Activated naive CD8-positive, alpha-beta T cell treated with anti-CD3 and anti-CD28 coated beads, Interleukin-2, amount 10 ng/mL, durations not matched to agents 7 days and 5 days (primary cell): ENCODE data around the gene TLR4. TPM values are rescaled to one million over a fixed set of nuclear protein-coding genes. Genes with fewer than 3 reads are reported as not detected.

Experiments
- ATAC-seq: fragments of 150-1000 bp; cut with Tn5 transposase; one replicate; pipeline ENCODE4 v1.10.0; 2021; ENCODE audit warnings: low read depth, moderate library complexity
- POLR2A ChIA-PET: fragments of 350-600 bp; sonication (Branson Sonifier 250); formaldehyde crosslinking; loops from one replicate; lab custom pipeline; 2021; ENCODE audit warnings: antibody characterized with exemption; lab: Charles Lee
- DNase-seq: peaks from one replicate; pipeline ENCODE4 v3.0.0; 2021
- H3K27ac Mint-ChIP-seq: one replicate; pipeline ENCODE4 v1.8.0; 2022; ENCODE audit warnings: mild to moderate bottlenecking, mixed read lengths
- H3K27me3 Mint-ChIP-seq: one replicate; pipeline ENCODE4 v1.8.0; 2022; ENCODE audit warnings: mild to moderate bottlenecking, moderate library complexity, mixed read lengths
- H3K36me3 Mint-ChIP-seq: one replicate; pipeline ENCODE4 v1.8.0; 2021; ENCODE audit warnings: mild to moderate bottlenecking, mixed read lengths
- H3K4me1 Mint-ChIP-seq: one replicate; pipeline ENCODE4 v1.8.0; 2021; ENCODE audit warnings: mixed read lengths
- H3K4me3 Mint-ChIP-seq: one replicate; pipeline ENCODE4 v1.8.0; 2022; ENCODE audit warnings: mild to moderate bottlenecking, moderate library complexity, mixed read lengths
- H3K9me3 Mint-ChIP-seq: one replicate; pipeline ENCODE4 v1.8.0; 2021; ENCODE audit warnings: mixed read lengths
- total RNA-seq, 2 experiments: library from RNA; stranded (reverse); gene quantifications; one replicate each; pipeline ENCODE4 v1.2.3, GENCODE V29; 2021

Gene TLR4
- total RNA-seq, result 1 to 10 TPM in 1 of 2 experiments, under 1 TPM in 1; 0.72 to 1.4 TPM

DNA sequence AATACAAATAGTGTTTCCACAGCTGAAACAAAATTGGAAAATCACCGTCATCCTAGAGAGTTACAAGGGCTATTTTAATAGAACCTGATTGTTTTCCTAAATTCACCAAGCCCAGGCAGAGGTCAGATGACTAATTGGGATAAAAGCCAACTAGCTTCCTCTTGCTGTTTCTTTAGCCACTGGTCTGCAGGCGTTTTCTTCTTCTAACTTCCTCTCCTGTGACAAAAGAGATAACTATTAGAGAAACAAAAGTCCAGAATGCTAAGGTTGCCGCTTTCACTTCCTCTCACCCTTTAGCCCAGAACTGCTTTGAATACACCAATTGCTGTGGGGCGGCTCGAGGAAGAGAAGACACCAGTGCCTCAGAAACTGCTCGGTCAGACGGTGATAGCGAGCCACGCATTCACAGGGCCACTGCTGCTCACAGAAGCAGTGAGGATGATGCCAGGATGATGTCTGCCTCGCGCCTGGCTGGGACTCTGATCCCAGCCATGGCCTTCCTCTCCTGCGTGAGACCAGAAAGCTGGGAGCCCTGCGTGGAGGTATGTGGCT lies at the start of gene TLR4:
TSS of gene TLR4 (plus strand) at position 380 of the 552 bp plus-strand sequence. CDS start at position 450, 70 bp downstream.
- POLR2A ChIA-PET, result no interaction called here
- Mint-ChIP-seq H3K36me3 (no peaks in the 10 kb centered on the region), H3K27ac (no peak within 1 kb of the TSS), H3K4me1 (peaks cover 5% of the 10 kb centered on the region), H3K9me3 (no peaks in the 10 kb centered on the region), H3K27me3 (peaks cover 17% of the 10 kb centered on the region), H3K4me3 (peak within 1 kb of the TSS; percentile 8)
- DNase-seq (no peak), ATAC-seq (peak; percentile 39)

DNA sequence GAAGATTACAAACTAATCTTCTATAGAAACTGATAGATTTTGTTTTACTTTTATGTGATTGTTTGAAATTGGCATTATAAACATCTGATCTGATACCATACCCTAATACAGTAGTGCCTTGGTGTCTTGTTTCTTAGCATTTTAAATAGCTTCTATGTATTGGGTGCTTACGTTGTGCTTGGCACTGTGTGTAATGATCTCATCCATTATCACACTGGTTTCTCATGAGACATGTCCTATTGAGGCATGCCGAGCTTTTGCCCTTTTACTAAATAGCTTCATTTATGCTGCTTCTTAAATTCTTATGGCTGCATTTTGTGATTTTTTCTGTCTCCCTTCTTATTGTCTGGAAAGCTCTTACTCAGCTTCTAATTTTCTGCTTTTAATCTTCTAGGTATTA lies 48.2 kb upstream of the TLR4 start:
- ATAC-seq (no peak), DNase-seq (no peak)
- H3K4me1 Mint-ChIP-seq, result no peaks in the 10 kb centered on the region
- POLR2A ChIA-PET, result no interaction called here
- H3K27me3 Mint-ChIP-seq, result peaks cover 3% of the 10 kb centered on the region
- no peak overlapping the region for H3K27ac Mint-ChIP-seq
- no peak overlapping the region for H3K4me3 Mint-ChIP-seq
- no peaks in the 10 kb centered on the region for H3K36me3 Mint-ChIP-seq
- no peaks in the 10 kb centered on the region for H3K9me3 Mint-ChIP-seq

DNA sequence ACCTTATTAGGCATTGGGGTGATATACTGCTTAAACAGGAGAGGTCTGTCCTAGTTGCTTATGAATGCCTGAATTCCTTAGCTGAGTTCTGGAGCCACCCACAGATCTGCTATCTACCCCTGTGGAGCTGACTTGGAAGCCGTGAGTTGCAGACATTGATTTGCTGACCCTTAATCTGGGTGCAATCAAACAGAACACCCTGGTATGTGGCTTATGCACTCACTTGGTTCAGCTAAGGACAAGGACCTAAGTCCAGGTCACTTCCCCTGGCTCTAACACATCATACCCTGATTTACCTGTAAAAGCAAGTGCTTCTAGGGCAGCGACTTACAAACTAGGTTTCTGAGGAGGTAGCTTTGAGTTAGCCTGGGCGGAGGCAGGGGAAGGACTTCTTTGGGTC lies 41.6 kb upstream of the TLR4 start:
- POLR2A ChIA-PET, result no interaction called here

DNA sequence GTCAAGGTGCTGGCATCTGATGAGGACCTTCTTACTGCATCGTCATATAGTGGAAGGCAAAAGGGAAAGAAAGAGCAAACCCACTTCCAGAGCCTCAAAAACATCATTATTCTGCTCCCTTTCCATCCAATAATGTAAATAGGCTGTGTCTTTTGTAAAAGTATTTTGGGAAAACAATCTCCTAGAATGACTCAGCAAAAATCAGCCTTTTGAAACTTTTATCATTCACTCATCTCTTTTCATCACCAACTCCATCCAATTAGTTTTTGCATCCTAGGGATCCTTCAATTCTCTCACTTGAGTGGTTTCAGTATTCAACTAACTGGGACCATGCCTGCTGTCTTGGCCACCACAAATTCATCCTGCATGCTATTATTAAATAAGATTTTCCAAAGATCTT lies 39.8 kb upstream of the TLR4 start:
- no peaks in the 10 kb centered on the region for H3K27me3 Mint-ChIP-seq
- no peak for ATAC-seq
- POLR2A ChIA-PET, result no interaction called here
- no peaks in the 10 kb centered on the region for H3K4me1 Mint-ChIP-seq
- H3K4me3 Mint-ChIP-seq, result no peak overlapping the region
- peaks cover 3% of the 10 kb centered on the region for H3K9me3 Mint-ChIP-seq
- H3K36me3 Mint-ChIP-seq, result no peaks in the 10 kb centered on the region
- no peak overlapping the region for H3K27ac Mint-ChIP-seq
- no peak for DNase-seq

More for the DNA sequence above, 41.6 kb upstream of the TLR4 start:
- Mint-ChIP-seq H3K9me3 (peaks cover 3% of the 10 kb centered on the region), H3K4me3 (no peak overlapping the region), H3K27me3 (no peaks in the 10 kb centered on the region), H3K27ac (no peak overlapping the region), H3K4me1 (no peaks in the 10 kb centered on the region), H3K36me3 (no peaks in the 10 kb centered on the region)
- ATAC-seq (no peak), DNase-seq (no peak)

DNA sequence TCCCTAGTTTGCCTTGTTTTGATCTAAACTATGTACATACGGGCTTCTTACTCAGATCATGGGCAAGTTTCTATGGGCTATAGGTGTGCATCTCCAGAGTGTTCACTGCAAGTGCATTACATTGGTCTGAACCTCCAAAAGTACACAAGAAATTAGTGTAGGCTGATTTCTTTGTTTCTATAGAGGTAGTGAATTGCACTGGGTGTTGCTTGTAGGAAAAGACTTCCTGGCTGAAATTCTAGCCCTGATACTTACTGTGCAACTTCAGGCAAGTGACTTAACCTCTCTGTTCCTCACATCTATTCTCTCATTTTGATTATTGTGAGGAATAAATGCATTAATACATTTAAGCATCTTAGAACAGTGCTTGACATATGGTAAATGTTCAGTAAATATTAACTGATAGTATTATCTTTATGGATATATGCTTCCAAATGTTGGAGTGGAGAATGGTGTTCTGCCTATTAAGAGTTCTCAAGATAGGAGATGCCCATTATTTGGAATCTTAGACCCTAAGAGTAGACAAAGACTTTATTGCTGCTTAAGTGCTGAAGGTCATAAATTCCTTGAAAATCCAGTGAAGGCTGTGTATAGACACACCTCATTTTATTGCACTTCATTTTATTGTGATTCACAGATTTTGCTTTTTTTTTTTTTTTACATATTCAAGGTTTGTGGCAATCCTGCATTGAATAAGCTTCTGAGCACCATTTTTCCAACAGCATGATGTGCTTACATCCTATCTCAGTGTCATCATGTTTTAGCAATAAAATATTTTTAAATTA lies 38.4 kb upstream of the TLR4 start:
- no peaks in the 10 kb centered on the region for H3K36me3 Mint-ChIP-seq
- H3K27me3 Mint-ChIP-seq, result peaks cover 2% of the 10 kb centered on the region
- H3K4me1 Mint-ChIP-seq, result no peaks in the 10 kb centered on the region
- peaks cover 3% of the 10 kb centered on the region for H3K9me3 Mint-ChIP-seq
- no peak overlapping the region for H3K4me3 Mint-ChIP-seq
- POLR2A ChIA-PET, result no interaction called here
- DNase-seq (no peak), ATAC-seq (no peak)
- no peak overlapping the region for H3K27ac Mint-ChIP-seq

DNA sequence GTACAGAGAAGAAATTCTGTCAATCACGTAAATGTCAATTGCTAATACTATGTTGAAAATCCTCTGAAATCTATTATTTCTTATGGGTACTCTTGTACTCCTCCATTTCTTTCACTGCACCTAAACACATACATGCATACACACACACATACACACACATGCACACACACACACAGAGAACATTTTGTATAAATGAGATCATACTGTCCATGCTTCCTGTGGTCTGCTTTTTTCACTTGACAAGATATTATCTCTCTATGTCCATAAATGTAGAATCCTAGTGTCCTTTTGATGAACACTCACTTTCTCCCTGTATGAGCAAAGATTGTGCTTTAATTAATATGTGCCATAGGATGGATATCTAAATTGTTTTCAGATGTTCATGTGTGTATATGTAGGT lies 32.7 kb upstream of the TLR4 start:
- DNase-seq (no peak), ATAC-seq (no peak)
- Mint-ChIP-seq H3K4me1 (no peaks in the 10 kb centered on the region), H3K27me3 (peaks cover 2% of the 10 kb centered on the region), H3K9me3 (no peaks in the 10 kb centered on the region), H3K36me3 (no peaks in the 10 kb centered on the region), H3K27ac (no peak overlapping the region), H3K4me3 (no peak overlapping the region)
- POLR2A ChIA-PET, result no interaction called here

DNA sequence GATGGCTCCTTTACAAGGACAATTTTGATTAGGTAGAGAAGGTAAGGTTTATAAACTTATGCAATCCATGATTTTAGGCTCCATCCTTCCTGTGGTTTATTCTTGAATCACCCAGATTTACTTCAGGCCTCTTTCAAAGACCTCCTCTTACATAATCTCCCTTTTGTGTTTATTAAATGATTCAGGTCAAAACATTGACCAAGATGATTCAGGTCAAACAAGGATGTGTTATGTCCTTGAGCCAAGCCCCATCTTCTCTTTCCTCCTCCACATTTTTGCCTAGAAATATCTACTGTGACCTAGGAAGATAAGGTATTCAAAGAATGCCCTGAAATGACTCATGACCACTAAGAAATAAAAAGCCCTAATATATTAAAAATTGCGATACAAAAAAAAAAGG lies 31.8 kb upstream of the TLR4 start:
- no peak overlapping the region for H3K27ac Mint-ChIP-seq
- no peaks in the 10 kb centered on the region for H3K36me3 Mint-ChIP-seq
- no peak for DNase-seq
- H3K9me3 Mint-ChIP-seq, result no peaks in the 10 kb centered on the region
- H3K27me3 Mint-ChIP-seq, result peaks cover 2% of the 10 kb centered on the region
- H3K4me3 Mint-ChIP-seq, result no peak overlapping the region
- no peak for ATAC-seq
- POLR2A ChIA-PET, result no interaction called here
- no peaks in the 10 kb centered on the region for H3K4me1 Mint-ChIP-seq

DNA sequence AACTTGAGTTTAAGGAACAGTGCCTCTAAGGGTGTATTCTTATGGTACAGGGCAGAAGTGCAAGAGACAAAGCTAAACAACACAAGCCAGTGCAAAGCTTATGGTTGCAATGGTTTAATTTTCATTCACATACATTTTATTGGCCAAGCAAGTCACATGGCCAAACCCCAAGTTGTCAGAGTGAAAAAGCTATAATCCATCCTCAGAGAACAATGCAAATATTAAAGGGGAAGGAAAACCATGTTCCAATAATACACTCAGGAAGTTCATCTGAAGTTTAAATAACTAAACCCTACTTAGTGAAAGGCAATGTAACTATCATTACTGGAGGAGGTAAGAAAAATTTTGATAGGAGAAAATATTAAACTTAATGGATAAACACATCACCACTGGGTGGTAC lies 26.6 kb upstream of the TLR4 start:
- ATAC-seq (no peak), DNase-seq (no peak)
- no peaks in the 10 kb centered on the region for H3K27me3 Mint-ChIP-seq
- no peaks in the 10 kb centered on the region for H3K9me3 Mint-ChIP-seq
- H3K36me3 Mint-ChIP-seq, result no peaks in the 10 kb centered on the region
- POLR2A ChIA-PET, result no interaction called here
- H3K27ac Mint-ChIP-seq, result no peak overlapping the region
- H3K4me3 Mint-ChIP-seq, result no peak overlapping the region
- no peaks in the 10 kb centered on the region for H3K4me1 Mint-ChIP-seq

DNA sequence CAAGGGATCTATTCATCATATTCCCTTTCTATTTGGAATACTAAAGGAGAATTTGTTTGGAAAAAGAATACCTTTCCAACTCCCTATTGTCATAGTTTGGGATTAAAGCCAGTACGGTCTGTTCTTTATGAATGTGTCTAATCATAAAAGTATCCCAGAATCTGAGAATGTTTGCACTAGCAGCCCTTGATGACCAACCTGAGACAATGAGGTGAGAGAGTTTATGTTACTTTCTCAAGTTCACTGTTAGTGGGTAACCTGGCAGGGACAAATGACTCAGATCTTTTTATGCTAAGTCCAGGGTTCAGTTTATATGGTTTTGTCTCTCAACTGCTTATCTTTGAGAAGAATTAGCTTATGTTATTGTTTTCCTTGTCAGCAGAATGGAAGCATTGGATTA lies 25.3 kb upstream of the TLR4 start:
- H3K27me3 Mint-ChIP-seq, result no peaks in the 10 kb centered on the region
- no peak overlapping the region for H3K4me3 Mint-ChIP-seq
- no peaks in the 10 kb centered on the region for H3K36me3 Mint-ChIP-seq
- no peak for ATAC-seq
- no peak overlapping the region for H3K27ac Mint-ChIP-seq
- POLR2A ChIA-PET, result no interaction called here
- no peaks in the 10 kb centered on the region for H3K4me1 Mint-ChIP-seq
- no peak for DNase-seq
- H3K9me3 Mint-ChIP-seq, result no peaks in the 10 kb centered on the region

DNA sequence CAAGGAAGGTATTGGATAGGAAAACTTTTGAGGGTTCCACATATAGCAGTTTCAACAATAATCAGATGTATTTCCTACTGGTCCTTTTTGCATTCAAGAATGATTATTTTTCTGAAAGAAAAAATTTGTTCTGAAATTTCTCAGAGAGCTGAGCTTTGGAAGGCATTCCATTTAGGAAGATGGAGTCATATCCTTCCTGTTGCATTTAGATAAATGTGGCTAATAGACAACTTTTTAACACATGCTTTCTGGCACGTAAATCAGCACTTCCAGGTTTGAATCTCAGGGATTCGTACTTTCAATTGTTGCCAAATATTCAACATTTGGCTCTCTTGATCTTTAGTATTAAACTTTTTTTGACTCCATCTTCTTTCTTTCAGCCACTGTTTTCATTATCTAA lies 24.8 kb upstream of the TLR4 start:
- H3K27me3 Mint-ChIP-seq, result no peaks in the 10 kb centered on the region
- no peak overlapping the region for H3K4me3 Mint-ChIP-seq
- POLR2A ChIA-PET, result no interaction called here
- H3K36me3 Mint-ChIP-seq, result no peaks in the 10 kb centered on the region
- DNase-seq (no peak), ATAC-seq (no peak)
- no peaks in the 10 kb centered on the region for H3K4me1 Mint-ChIP-seq
- H3K27ac Mint-ChIP-seq, result no peak overlapping the region
- H3K9me3 Mint-ChIP-seq, result no peaks in the 10 kb centered on the region

DNA sequence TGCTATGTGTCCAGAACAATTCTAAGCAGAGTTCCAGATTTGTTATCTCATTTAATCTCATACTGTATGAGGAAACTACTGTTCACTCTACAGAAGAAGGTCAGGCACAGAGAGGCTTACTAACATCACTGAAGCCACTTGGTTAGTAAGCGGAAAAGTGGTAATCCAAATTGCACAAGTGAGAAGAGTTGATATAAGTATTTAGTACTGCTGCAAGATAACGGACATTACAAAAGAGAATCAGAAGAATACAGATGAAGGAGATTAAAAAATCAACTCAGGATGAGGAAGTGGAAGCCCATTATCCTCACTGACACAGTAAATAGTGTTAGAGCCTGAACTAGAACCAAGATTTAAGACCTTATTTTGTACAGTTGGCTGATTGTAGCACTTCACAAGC lies 22.3 kb upstream of the TLR4 start:
- H3K27ac Mint-ChIP-seq, result no peak overlapping the region
- no peak for ATAC-seq
- H3K4me1 Mint-ChIP-seq, result no peaks in the 10 kb centered on the region
- H3K9me3 Mint-ChIP-seq, result peaks cover 5% of the 10 kb centered on the region
- no peak for DNase-seq
- no peak overlapping the region for H3K4me3 Mint-ChIP-seq
- POLR2A ChIA-PET, result no interaction called here
- H3K27me3 Mint-ChIP-seq, result no peaks in the 10 kb centered on the region
- no peaks in the 10 kb centered on the region for H3K36me3 Mint-ChIP-seq

DNA sequence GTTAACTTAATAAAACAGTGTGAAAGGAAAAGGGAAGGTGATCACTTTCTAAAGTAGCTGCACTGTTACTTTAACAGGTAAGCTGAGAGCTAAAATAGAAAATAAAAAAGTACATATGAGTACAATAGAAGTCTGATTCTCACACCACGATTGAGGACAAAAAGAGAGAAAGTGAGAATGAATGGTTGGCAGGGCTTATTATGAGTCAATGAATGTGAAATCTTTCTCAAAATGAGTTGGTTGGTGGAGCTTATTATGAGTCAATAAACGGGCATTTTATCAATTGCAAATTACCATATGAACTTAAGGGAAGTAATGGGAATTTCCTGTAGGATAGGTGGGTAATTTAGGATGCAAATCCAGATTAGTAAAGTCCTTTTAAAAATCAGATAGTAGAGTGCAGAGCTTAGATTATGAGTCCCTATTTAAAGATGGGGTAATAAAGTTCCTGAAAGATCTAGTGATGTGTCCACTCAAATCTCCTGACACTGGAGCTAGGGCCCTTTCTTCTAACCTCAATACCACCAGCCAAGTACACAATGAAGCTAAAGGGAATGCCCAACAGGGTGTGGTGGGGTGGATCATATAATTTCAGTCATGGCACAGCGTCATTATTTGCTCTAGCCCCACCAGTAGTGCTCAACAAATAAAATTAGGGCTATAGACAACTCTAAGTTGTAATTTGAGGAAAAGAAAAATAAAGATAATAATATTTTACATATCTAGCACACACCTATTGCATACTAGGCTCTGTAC lies 21.1 kb upstream of the TLR4 start:
- peaks cover 2% of the 10 kb centered on the region for H3K27me3 Mint-ChIP-seq
- H3K27ac Mint-ChIP-seq, result no peak overlapping the region
- no peaks in the 10 kb centered on the region for H3K36me3 Mint-ChIP-seq
- DNase-seq, result no peak
- no peak for ATAC-seq
- no peak overlapping the region for H3K4me3 Mint-ChIP-seq
- no peaks in the 10 kb centered on the region for H3K4me1 Mint-ChIP-seq
- peaks cover 5% of the 10 kb centered on the region for H3K9me3 Mint-ChIP-seq
- POLR2A ChIA-PET, result no interaction called here

DNA sequence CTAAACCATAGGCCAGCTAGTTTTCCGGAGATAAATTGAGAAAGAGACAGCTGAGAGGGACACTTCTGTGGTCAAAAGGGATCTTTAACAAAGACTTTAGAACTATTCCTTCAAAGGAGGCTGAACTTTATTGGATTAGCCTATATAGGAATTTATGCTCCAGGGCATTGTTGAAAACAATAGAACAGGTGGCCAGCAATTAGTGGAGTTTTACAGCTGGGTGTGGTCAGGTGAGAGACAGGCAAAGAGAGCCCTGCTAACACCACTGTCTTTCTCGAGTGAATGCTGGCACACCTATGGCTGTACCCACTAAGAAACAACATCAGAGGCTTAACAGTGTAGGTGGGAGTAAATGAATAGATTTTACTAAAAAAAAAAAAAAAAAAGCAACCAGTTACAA lies 16.7 kb upstream of the TLR4 start:
- no peak overlapping the region for H3K27ac Mint-ChIP-seq
- POLR2A ChIA-PET, result interaction anchor here (0.7 kb wide), 1 partner anchor 57 kb away, joined by 3 read pairs; no protein-coding TSS in a partner anchor
- ATAC-seq, result no peak
- no peak for DNase-seq
- no peaks in the 10 kb centered on the region for H3K36me3 Mint-ChIP-seq
- peaks cover 2% of the 10 kb centered on the region for H3K27me3 Mint-ChIP-seq
- H3K4me1 Mint-ChIP-seq, result no peaks in the 10 kb centered on the region
- H3K9me3 Mint-ChIP-seq, result peaks cover 5% of the 10 kb centered on the region
- H3K4me3 Mint-ChIP-seq, result no peak overlapping the region

DNA sequence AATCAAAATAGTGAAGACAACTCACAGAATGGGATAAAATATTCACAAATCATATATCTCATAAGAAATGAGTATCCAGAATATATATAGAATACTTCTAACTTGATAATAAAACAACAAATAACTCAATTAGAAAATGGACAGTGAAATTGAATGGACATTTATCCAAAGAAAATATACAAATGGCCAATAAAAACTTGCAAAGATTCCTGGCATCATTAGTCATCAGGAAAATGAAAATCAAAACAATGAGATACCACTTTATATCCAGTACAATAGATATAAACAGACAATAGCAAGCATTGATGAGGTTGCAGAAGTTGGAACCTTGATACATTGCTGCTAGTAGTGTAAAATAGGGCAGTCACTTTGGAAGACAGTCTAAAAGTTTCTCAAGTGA lies 12.8 kb upstream of the TLR4 start:
- peaks cover 4% of the 10 kb centered on the region for H3K9me3 Mint-ChIP-seq
- no peaks in the 10 kb centered on the region for H3K4me1 Mint-ChIP-seq
- ATAC-seq (no peak), DNase-seq (no peak)
- POLR2A ChIA-PET, result no interaction called here
- peaks cover 2% of the 10 kb centered on the region for H3K27me3 Mint-ChIP-seq
- no peak overlapping the region for H3K27ac Mint-ChIP-seq
- no peak overlapping the region for H3K4me3 Mint-ChIP-seq
- H3K36me3 Mint-ChIP-seq, result no peaks in the 10 kb centered on the region
